ENCODE measurements around the gene AQP12B. TPM values are rescaled to one million over a fixed set of nuclear protein-coding genes. Genes with fewer than 3 reads are reported as not detected.
A peak's percentile ranks its signal among the peaks of the same experiment; 100 is the strongest.

The AQP12B gene
- total and polyA plus RNA-seq, 2 of the 13 experiments (the other 11 are each of a cell fraction or from before 2014, with no cell fraction given) = not detected

DNA sequence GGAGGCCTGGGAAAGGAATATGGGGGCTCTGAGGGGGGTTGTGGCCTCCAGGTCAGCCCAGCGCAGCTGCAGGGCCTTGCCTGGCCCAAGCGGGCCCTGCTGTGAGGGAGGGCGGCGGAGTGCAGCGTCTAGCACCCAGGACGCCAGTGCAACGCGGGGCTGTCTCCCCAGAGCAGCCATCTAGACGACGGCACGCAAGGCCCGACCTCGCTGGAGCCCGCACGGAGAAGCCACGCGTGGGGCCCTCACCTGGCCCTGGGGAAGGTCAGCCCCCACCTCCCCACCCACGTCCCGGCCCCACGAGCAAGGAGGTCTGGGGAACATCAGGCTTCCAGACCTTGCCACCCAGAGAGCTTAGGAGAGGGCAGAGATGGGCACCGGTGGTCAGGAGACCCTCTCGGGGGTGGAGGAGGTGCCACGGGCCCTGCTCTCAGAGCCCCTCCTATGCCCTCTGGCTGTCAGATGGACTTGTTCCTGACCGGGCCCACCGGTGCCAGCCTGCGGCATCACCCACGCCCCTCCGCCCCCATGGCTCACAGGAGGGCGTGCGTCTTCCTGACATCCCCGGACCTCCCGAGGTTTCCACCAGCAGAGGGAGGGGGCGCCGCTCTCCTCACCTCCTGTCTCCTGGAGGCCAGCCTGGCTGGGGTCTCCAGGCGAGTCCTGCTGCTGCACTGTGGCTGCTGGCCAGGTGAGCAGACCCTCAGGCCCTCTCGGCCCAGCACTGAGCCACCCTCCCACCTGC is 40.5 kb downstream of the AQP12B start:
- TF ChIP-seq ZNF850 (CRISPR knock-in tag; conservative IDR thresholded peaks at IDR 0.05) (no peak), ZNF224 (CRISPR knock-in tag; IDR thresholded peaks at IDR 0.05) (no peak), ZNF10 (CRISPR knock-in tag; IDR thresholded peaks at IDR 0.05; ENCODE audit: borderline replicate concordance, low read depth) (no peak), ZNF331 (CRISPR knock-in tag; IDR thresholded peaks at IDR 0.05) (no peak), ZSCAN20 (CRISPR knock-in tag; IDR thresholded peaks at IDR 0.05; ENCODE audit: borderline replicate concordance) (no peak), NR2F6 (IDR thresholded peaks at IDR 0.05) (no peak), NR2F6 (CRISPR knock-in tag; IDR thresholded peaks at IDR 0.05) (no peak), MIER2 (CRISPR knock-in tag; IDR thresholded peaks at IDR 0.05) (no peak)
- TF ChIP-seq, protein P1, sequence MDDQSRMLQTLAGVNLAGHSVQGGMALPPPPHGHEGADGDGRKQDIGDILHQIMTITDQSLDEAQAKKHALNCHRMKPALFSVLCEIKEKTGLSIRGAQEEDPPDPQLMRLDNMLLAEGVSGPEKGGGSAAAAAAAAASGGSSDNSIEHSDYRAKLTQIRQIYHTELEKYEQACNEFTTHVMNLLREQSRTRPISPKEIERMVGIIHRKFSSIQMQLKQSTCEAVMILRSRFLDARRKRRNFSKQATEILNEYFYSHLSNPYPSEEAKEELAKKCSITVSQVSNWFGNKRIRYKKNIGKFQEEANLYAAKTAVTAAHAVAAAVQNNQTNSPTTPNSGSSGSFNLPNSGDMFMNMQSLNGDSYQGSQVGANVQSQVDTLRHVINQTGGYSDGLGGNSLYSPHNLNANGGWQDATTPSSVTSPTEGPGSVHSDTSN (CRISPR knock-in tag; IDR thresholded peaks at IDR 0.05; ENCODE audit: borderline replicate concordance) = no peak
- TF ChIP-seq, protein P2, sequence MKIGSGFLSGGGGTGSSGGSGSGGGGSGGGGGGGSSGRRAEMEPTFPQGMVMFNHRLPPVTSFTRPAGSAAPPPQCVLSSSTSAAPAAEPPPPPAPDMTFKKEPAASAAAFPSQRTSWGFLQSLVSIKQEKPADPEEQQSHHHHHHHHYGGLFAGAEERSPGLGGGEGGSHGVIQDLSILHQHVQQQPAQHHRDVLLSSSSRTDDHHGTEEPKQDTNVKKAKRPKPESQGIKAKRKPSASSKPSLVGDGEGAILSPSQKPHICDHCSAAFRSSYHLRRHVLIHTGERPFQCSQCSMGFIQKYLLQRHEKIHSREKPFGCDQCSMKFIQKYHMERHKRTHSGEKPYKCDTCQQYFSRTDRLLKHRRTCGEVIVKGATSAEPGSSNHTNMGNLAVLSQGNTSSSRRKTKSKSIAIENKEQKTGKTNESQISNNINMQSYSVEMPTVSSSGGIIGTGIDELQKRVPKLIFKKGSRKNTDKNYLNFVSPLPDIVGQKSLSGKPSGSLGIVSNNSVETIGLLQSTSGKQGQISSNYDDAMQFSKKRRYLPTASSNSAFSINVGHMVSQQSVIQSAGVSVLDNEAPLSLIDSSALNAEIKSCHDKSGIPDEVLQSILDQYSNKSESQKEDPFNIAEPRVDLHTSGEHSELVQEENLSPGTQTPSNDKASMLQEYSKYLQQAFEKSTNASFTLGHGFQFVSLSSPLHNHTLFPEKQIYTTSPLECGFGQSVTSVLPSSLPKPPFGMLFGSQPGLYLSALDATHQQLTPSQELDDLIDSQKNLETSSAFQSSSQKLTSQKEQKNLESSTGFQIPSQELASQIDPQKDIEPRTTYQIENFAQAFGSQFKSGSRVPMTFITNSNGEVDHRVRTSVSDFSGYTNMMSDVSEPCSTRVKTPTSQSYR (CRISPR knock-in tag; IDR thresholded peaks at IDR 0.05; ENCODE audit: borderline replicate concordance) = no peak
- TF ChIP-seq, protein P3, sequence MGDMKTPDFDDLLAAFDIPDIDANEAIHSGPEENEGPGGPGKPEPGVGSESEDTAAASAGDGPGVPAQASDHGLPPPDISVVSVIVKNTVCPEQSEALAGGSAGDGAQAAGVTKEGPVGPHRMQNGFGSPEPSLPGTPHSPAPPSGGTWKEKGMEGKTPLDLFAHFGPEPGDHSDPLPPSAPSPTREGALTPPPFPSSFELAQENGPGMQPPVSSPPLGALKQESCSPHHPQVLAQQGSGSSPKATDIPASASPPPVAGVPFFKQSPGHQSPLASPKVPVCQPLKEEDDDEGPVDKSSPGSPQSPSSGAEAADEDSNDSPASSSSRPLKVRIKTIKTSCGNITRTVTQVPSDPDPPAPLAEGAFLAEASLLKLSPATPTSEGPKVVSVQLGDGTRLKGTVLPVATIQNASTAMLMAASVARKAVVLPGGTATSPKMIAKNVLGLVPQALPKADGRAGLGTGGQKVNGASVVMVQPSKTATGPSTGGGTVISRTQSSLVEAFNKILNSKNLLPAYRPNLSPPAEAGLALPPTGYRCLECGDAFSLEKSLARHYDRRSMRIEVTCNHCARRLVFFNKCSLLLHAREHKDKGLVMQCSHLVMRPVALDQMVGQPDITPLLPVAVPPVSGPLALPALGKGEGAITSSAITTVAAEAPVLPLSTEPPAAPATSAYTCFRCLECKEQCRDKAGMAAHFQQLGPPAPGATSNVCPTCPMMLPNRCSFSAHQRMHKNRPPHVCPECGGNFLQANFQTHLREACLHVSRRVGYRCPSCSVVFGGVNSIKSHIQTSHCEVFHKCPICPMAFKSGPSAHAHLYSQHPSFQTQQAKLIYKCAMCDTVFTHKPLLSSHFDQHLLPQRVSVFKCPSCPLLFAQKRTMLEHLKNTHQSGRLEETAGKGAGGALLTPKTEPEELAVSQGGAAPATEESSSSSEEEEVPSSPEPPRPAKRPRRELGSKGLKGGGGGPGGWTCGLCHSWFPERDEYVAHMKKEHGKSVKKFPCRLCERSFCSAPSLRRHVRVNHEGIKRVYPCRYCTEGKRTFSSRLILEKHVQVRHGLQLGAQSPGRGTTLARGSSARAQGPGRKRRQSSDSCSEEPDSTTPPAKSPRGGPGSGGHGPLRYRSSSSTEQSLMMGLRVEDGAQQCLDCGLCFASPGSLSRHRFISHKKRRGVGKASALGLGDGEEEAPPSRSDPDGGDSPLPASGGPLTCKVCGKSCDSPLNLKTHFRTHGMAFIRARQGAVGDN (CRISPR knock-in tag; IDR thresholded peaks at IDR 0.05) = no peak
- in situ Hi-C loops (cut with HindIII; ENCODE audit: extremely low pct_ligation_motif_present, low pct_unique_long_range_greater_than_20kb) = no loop called here
- no peak for FAIRE-seq
- CTCF ChIA-PET (ENCODE audit: low intra/inter-chr PET ratio, low total read pairs) = no interaction called here
- Histone ChIP-seq H3K4me2 (ENCODE audit: low read depth, low read length) (no peak overlapping the region), H3K9me3 (ENCODE audit: low read length) (no peaks in the 10 kb centered on the region), H3K27ac (ENCODE audit: extremely low read length, insufficient read depth, low read length) (no peak overlapping the region), H3K27me3 (ENCODE audit: control insufficient read depth in 1 of 2, insufficient read depth in 2 of 2, low read length in 2 of 2) (peaks cover 48 to 82% of the 10 kb centered on the region in 2 experiments), H3K36me3 (replicated peaks in 1 of 2; ENCODE audit: control insufficient read depth in 1 of 2, insufficient read depth in 2 of 2, low read length in 2 of 2) (no peaks in the 10 kb centered on the region), H4K20me1 (ENCODE audit: insufficient read depth, low read length) (no peaks in the 10 kb centered on the region; the same call in 1 of the 2 replicates), H3K4me3 (replicated peaks in 1 of 3; ENCODE audit: insufficient read depth in 1 of 3, low read depth in 2 of 3, low read length in 3 of 3) (no peak overlapping the region), H3K9ac (ENCODE audit: insufficient read depth, low read depth, low read length) (no peak overlapping the region), H2AFZ (ENCODE audit: low read length) (no peak overlapping the region), H3K4me1 (ENCODE audit: insufficient read depth, low read length) (no peaks in the 10 kb centered on the region), H3K79me2 (ENCODE audit: insufficient read depth, low read length) (no peaks in the 10 kb centered on the region)
- POLR2A ChIA-PET = no interaction called here
- intact Hi-C loops (cut with micrococcal nuclease; ENCODE audit: unreplicated experiment) = loop anchor here (10.0 kb wide), 1 partner anchor 127 kb away; no protein-coding TSS in a partner anchor
- DNase-seq (ENCODE audit: low spot score) = no peak
- no TSS peak for BruUV-seq (replicated peaks)
- 26% methylated on average over 23 of the region's 36 CpGs for WGBS (ENCODE audit: low lambda C conversion rate)
- peak; percentile 6; the same call in 1 of the 3 replicates for ATAC-seq

Data from HepG2 (cell line).